ENCODE measurements around the gene TENT5A.
"Not testable (repeated sequence)": the region's sequence is repeated elsewhere in the genome, so short reads cannot be mapped to it uniquely, and the experiment has no call there.

Gene TENT5A

GRCh38 chr6:81749707-81750106, 2.8 kb downstream of the TENT5A start:
- no peak for DNase-seq

- no peak for DNase-seq
Measured at GRCh38 chr6:81748994-81749393, 3.5 kb downstream of the TENT5A start.

- no peak for DNase-seq
Measured at GRCh38 chr6:81747327-81747726, 5.2 kb downstream of the TENT5A start.

GRCh38 chr6:81744131-81744530, 8.3 kb downstream of the TENT5A start:
- no peak for DNase-seq

GRCh38 chr6:81743649-81744048, 8.8 kb downstream of the TENT5A start:
- no peak for DNase-seq

- DNase-seq = no peak
Measured at GRCh38 chr6:81741689-81742088, 10.8 kb downstream of the TENT5A start.

- not testable (repeated sequence) for DNase-seq
Measured at GRCh38 chr6:81740591-81740990, 11.9 kb downstream of the TENT5A start.

GRCh38 chr6:81739230-81740195, 13.0 kb downstream of the TENT5A start:
- peak; percentile 80 for DNase-seq

- peak; percentile 74 for DNase-seq
Measured at GRCh38 chr6:81736428-81736827, 16.1 kb downstream of the TENT5A start.

GRCh38 chr6:81735756-81736380, 16.6 kb downstream of the TENT5A start:
- DNase-seq = no peak

GRCh38 chr6:81734500-81735150, 17.9 kb downstream of the TENT5A start:
- no peak for DNase-seq

GRCh38 chr6:81734081-81734480, 18.4 kb downstream of the TENT5A start:
- no peak for DNase-seq

- no peak for DNase-seq
Measured at GRCh38 chr6:81731814-81732213, 20.7 kb downstream of the TENT5A start.

GRCh38 chr6:81727876-81728517, 24.5 kb downstream of the TENT5A start:
- no peak for DNase-seq

GRCh38 chr6:81725127-81725526, 27.4 kb downstream of the TENT5A start:
- DNase-seq = no peak

- no peak for DNase-seq
Measured at GRCh38 chr6:81722506-81723223, 29.8 kb downstream of the TENT5A start.

- DNase-seq = no peak
Measured at GRCh38 chr6:81720427-81720826, 32.1 kb downstream of the TENT5A start.

GRCh38 chr6:81718126-81718525, 34.4 kb downstream of the TENT5A start:
- no peak for DNase-seq

- DNase-seq = no peak
Measured at GRCh38 chr6:81714684-81715083, 37.8 kb downstream of the TENT5A start.

GRCh38 chr6:81713205-81713604, 39.3 kb downstream of the TENT5A start:
- no peak for DNase-seq

GRCh38 chr6:81708113-81708699, 44.3 kb downstream of the TENT5A start:
- no peak for DNase-seq

- no peak for DNase-seq
Measured at GRCh38 chr6:81704700-81705099, 47.8 kb downstream of the TENT5A start.

All from NCI-H774 (cell line).